Motor neuron (in vitro differentiated cells): Measurements from ENCODE around the gene ABCC4. TPM values are rescaled to one million over a fixed set of nuclear protein-coding genes. Genes with fewer than 3 reads are reported as not detected.

Experiments
- ATAC-seq, 8 experiments: fragments of 200-7000 bp; cut with Tn5 transposase; replicated peaks in 6 of 8; 2 replicates each; pipeline ENCODE4 v1.8.0; 2021; ENCODE audit warnings: mild to moderate bottlenecking in 8 of 8, moderate library complexity in 8 of 8
- H3K27ac ChIP-seq, 2 donors: fragments of 250-450 bp; sonication (Bioruptor Pico); 2 replicates each; pipeline ENCODE4 v1.9.0; 2021; ENCODE audit warnings: antibody characterized with exemption in 2 of 2, mild to moderate bottlenecking in 2 of 2, moderate library complexity in 1 of 2
- H3K4me1 ChIP-seq, 2 donors: fragments of 250-450 bp; sonication (Bioruptor Pico); replicated peaks in 1 of 2; 2 replicates each; pipeline ENCODE4 v1.6.1; 2021; ENCODE audit warnings: antibody characterized with exemption in 2 of 2, mild to moderate bottlenecking in 2 of 2, moderate library complexity in 1 of 2
- H3K4me3 ChIP-seq, 5 donors: fragments of 250-450 bp; sonication (Bioruptor Pico); 2 replicates each; pipeline ENCODE4 v1.9.0; 2021; ENCODE audit warnings: antibody characterized with exemption in 5 of 5, mild to moderate bottlenecking in 5 of 5, moderate library complexity in 4 of 5
- WGBS, 10 experiments: fragments of 450-650 bp; shearing (Covaris generic); methylation state at CpG; one replicate each; pipeline ENCODE4 v1.0.0; 2022; 5-methylcytosine and 5-hydroxymethylcytosine counted together
- in situ Hi-C, 9 experiments: fragments of 400-800 bp; cut with MboI; loops; one replicate each; pipeline ENCODE4 v1.15.0; 2021; ENCODE audit warnings: low sequenced_read_pairs in 9 of 9, low pct_unique_long_range_greater_than_20kb in 2 of 9; ENCODE audit not compliant: unreplicated experiment in 9 of 9
- total RNA-seq, 8 experiments: library from RNA; unstranded; fragments of 300-600 nt; gene quantifications; 2 replicates each; pipeline versions ENCODE4 v1.2.3 to v1.2.4, GENCODE V29; 2022

The ABCC4 gene
- total RNA-seq, 8 experiments from 2014 or later = 2.5 to 13.0 (median 8.0) TPM

- WGBS, 10 experiments = 80 to 100% (median 100%) methylated on average over 1 to 2 of the region's 2 CpGs; no CpG with 5 or more reads in 2 of the 10 experiments
- ATAC-seq = no peak
Measured at GRCh38 chr13:95120650-95121049, 180.6 kb downstream of the ABCC4 start.

DNA sequence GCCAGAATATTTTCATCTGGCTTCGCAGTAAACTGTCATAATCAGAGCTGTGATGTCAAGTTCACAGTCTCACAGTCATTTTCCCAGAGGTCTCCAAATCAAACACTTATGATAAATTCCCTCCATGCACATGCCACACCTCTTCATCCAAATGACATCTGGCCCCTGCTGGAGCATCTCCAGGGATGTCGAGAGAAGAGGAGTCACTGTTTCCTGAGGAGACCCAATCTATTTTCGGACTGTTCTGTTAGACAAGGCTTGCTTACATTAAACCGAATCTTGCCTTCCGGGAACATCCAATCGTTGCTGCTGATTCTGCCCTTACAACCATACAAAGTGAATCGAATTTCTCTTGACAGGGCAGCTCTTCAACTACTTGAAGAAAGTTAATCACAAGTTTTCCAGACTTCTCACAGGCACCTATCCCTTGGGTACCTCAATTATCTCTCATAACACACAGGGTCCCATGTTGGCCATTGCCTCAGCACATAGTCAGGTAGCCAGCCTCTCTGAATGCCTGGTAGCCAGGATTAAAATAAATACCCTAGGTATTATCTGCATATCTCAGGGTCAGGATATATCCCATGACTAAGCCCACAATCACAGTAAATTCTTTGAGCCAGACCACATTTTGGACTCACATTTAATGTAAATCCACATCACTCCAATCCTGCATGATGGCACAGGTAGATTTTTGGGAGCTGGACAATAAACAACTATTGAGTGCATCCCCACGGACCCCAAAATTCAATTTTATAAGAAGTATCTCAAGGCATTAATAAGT is 182.5 kb downstream of the ABCC4 start:
- no peak for ATAC-seq
- no peak overlapping the region for H3K27ac ChIP-seq
- in situ Hi-C loops = no loop called here
- peaks cover 0 to under 1% of the 10 kb centered on the region in 2 donors for H3K4me1 ChIP-seq
- H3K4me3 ChIP-seq = no peak overlapping the region
- WGBS, 10 experiments = 82 to 100% (median 97%) methylated on average over 1 to 7 of the region's 8 CpGs; no CpG with 5 or more reads in 2 of the 10 experiments

More at GRCh38 chr13:95120650-95121049, 180.6 kb downstream of the ABCC4 start:
- in situ Hi-C loops = no loop called here
- Histone ChIP-seq H3K4me3 (no peak overlapping the region), H3K4me1 (no peaks in the 10 kb centered on the region), H3K27ac (no peak overlapping the region)

DNA sequence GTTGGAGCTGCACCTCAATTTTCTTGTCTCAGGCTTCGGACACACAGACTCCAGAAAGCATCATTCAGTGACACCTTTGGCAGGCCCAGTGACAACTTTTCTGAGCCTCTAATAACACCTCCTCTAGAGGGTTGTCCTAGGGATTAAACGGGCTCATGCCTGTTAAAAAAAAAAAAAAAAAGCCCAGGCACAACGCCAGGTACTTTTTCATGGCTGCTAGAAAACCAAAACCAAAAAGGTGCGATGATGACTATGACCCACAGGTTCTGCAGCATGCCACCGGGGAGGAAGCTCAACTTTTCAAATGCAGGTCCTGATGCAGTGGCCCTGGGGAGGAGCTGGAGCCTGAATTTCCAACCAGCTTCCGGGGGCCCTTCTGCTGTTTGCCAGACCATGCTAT is 184.2 kb downstream of the ABCC4 start:
- ATAC-seq = no peak
- no peak overlapping the region for H3K4me3 ChIP-seq
- 53 to 100% (median 81%) methylated on average over 2 to 5 of the region's 6 CpGs; no CpG with 5 or more reads in 1 of the 10 experiments for WGBS, 10 experiments
- H3K4me1 ChIP-seq = peaks cover 7 to 10% of the 10 kb centered on the region in 2 donors
- in situ Hi-C loops = no loop called here
- no peak overlapping the region for H3K27ac ChIP-seq

DNA sequence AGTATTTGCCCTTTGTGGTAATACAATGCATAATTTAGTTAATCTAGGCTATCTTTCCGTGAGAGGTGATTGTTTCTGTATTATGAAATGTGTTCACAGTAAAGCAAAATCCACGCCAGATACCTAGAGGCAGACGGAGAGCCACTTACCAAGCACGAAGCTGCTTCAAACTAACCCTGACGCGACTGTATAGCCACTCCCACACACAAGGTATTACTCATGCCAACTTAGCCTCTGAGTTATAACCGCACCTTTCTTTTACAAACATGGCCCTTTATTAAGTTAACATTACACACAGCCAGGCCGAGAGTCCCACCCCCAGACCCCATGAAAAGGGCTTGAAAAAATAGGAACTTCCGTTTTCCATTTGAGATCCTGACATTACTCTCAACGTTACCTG is 185.7 kb downstream of the ABCC4 start:
- WGBS, 10 experiments = 64 to 100% (median 91%) methylated on average over 1 to 10 of the region's 10 CpGs

DNA sequence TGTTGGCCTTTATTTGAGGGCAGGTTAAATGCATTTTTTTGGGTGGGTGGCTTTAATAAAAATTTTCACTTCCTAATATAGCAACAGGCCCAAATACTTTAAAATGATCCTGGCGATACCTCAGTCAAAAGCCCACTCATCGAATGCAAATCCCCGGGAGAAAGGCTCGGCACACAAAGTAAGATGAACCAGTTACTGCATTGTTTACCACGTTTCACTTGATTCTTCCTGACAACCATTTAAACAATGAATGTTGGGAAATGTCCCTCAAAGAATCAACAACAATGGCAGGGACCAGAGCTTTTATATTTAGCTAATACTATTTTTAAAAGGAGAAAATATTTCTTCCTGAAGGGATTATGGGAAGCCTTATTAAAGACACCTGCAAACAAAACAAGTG is 187.7 kb downstream of the ABCC4 start:
- in situ Hi-C loops = no loop called here
- peak in 1 of 8 experiments; percentile 28 for ATAC-seq
- no peak overlapping the region for H3K4me3 ChIP-seq
- peaks cover 7 to 10% of the 10 kb centered on the region in 2 donors for H3K4me1 ChIP-seq
- no peak overlapping the region for H3K27ac ChIP-seq
- 0 to 100% (median 38%) methylated on average over 2 to 5 of the region's 5 CpGs; no CpG with 5 or more reads in 1 of the 10 experiments for WGBS, 10 experiments

More for the DNA sequence above, 185.7 kb downstream of the ABCC4 start:
- no peak overlapping the region for H3K4me3 ChIP-seq
- peaks cover 7 to 10% of the 10 kb centered on the region in 2 donors for H3K4me1 ChIP-seq
- in situ Hi-C loops = no loop called here
- no peak overlapping the region for H3K27ac ChIP-seq
- no peak for ATAC-seq

DNA sequence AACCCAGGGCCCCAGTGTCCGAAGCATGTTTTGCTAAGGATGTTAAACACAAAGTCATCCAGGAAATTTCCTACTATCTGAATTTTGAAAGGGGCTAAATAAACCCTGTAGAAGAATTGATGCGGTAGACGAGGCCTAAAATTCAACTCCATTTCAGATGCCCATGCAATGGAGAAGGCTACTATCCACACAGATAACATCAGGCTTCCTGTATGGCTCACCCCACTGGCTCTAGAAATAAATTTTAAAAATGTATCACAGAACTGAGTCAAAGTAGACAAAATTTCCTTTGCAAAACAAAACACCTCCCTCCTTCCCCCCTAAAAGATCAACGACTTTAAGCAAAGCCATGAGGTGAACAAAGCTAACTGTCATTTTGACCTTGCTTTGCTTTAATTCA is 188.4 kb downstream of the ABCC4 start:
- Histone ChIP-seq H3K4me1 (peaks cover 7 to 10% of the 10 kb centered on the region in 2 donors), H3K27ac (no peak overlapping the region), H3K4me3 (no peak overlapping the region)
- in situ Hi-C loops = no loop called here
- ATAC-seq = no peak
- 60 to 100% (median 82%) methylated on average over 1 to 4 of the region's 4 CpGs; no CpG with 5 or more reads in 2 of the 10 experiments for WGBS, 10 experiments

GRCh38 chr13:95111608-95112007 is 189.6 kb downstream of the ABCC4 start:
- H3K4me3 ChIP-seq = no peak overlapping the region
- no peak for ATAC-seq
- WGBS, 10 experiments = 34 to 100% (median 83%) methylated on average over 1 to 2 of the region's 2 CpGs; no CpG with 5 or more reads in 5 of the 10 experiments
- H3K4me1 ChIP-seq = peaks cover 7 to 10% of the 10 kb centered on the region in 2 donors
- H3K27ac ChIP-seq = no peak overlapping the region
- in situ Hi-C loops = no loop called here

- no peak overlapping the region for H3K4me3 ChIP-seq
- H3K27ac ChIP-seq = no peak overlapping the region
- ATAC-seq = no peak
- in situ Hi-C loops = no loop called here
- 92 to 100% (median 100%) methylated on average over 1 of the region's 1 CpG; no CpG with 5 or more reads in 1 of the 10 experiments for WGBS, 10 experiments
- peaks cover 0 to 2% of the 10 kb centered on the region in 2 donors for H3K4me1 ChIP-seq
Measured at GRCh38 chr13:95106562-95106961, 194.7 kb downstream of the ABCC4 start.

GRCh38 chr13:95100525-95101433 is 200.5 kb downstream of the ABCC4 start:
- in situ Hi-C loops = no loop called here
- peak in 5 of 8 experiments; percentile 86 to 89 (median 88) for ATAC-seq
- peaks cover 14% of the 10 kb centered on the region in 2 donors for H3K4me1 ChIP-seq
- 3 to 92% (median 29%) methylated on average over 1 to 7 of the region's 7 CpGs; no CpG with 5 or more reads in 3 of the 10 experiments for WGBS, 10 experiments
- H3K27ac ChIP-seq = no peak overlapping the region
- H3K4me3 ChIP-seq = no peak overlapping the region

DNA sequence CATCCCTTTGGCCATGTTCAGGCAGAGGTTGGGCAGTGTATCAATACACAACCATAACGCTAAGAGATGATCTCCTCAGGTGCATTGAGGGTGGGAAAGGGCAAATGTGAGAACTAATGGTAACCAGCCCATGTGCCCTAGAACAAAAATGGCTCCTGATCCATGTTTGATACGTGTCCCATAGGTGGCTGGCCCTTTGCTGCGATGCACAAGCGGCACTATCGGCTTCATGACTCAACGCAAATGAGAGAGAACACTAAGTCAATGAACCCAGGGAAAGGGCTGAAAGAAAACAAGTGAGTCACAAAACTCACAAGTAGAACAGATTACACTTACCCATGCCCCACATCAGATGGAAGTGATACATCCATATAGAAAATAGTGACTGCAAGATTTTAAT is 201.7 kb downstream of the ABCC4 start:
- H3K4me3 ChIP-seq = no peak overlapping the region
- no peak overlapping the region for H3K27ac ChIP-seq
- H3K4me1 ChIP-seq = peaks cover 14% of the 10 kb centered on the region in 2 donors
- in situ Hi-C loops = no loop called here
- ATAC-seq = no peak
- 86 to 100% (median 93%) methylated on average over 1 to 6 of the region's 6 CpGs; no CpG with 5 or more reads in 1 of the 10 experiments for WGBS, 10 experiments

DNA sequence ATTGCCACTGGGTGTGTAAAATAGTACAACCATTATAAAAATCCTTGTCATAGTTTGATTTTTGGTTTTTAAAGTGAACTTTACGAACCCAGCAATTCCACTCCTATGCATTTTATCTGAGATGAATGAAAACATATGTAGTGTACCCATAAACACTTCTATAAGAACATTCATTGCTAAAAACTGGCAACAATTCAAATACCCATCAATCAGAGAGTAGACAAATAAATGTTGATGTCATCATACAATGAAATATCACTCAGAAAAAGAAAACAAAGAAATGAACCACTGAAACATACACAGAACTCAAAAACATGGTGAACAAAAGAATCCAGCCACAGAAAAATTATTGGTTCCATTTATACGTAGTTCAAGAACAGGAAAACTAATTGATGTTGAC is 202.3 kb downstream of the ABCC4 start:
- H3K4me1 ChIP-seq = peaks cover 14% of the 10 kb centered on the region in 2 donors
- H3K4me3 ChIP-seq = no peak overlapping the region
- in situ Hi-C loops = no loop called here
- H3K27ac ChIP-seq = no peak overlapping the region
- 90 to 100% (median 94%) methylated on average over 1 to 2 of the region's 2 CpGs; no CpG with 5 or more reads in 3 of the 10 experiments for WGBS, 10 experiments
- no peak for ATAC-seq

DNA sequence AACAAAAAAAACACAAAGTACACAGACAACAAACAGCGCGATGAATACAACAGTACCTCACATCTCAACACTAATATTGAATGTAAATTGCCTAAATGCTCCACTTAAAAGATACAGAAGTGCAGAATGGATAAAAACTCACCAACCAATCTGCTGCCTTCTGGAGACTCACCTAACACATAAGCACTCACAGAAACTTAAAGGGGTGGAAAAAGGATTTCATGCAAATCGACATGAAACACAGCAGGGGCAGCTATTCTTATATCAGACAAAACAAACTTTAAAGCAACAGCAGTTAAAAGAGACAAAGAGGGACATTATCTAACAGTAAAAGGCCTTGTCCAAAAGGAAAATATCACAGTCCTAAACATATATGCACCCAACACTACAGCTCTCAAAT is 209.5 kb downstream of the ABCC4 start:
- in situ Hi-C loops = no loop called here
- no peak overlapping the region for H3K4me3 ChIP-seq
- WGBS, 10 experiments = 61 to 100% (median 83%) methylated on average over 2 to 3 of the region's 3 CpGs; no CpG with 5 or more reads in 1 of the 10 experiments
- no peak overlapping the region for H3K27ac ChIP-seq
- ATAC-seq = no peak
- H3K4me1 ChIP-seq = no peaks in the 10 kb centered on the region
